HuH-7.5 (cell line): ENCODE results near the gene TWSG1.
"Not testable (repeated sequence)": the region's sequence is repeated elsewhere in the genome, so short reads cannot be mapped to it uniquely, and the experiment has no call there.

Experiments
- DNase-seq: peaks from one replicate; pipeline ENCODE4 v3.0.0; 2011; ENCODE audit warnings: low spot score

TWSG1 gene

GRCh38 chr18:9335697-9336045 lies 1.1 kb downstream of the TWSG1 start:
- DNase-seq, result no peak

DNA sequence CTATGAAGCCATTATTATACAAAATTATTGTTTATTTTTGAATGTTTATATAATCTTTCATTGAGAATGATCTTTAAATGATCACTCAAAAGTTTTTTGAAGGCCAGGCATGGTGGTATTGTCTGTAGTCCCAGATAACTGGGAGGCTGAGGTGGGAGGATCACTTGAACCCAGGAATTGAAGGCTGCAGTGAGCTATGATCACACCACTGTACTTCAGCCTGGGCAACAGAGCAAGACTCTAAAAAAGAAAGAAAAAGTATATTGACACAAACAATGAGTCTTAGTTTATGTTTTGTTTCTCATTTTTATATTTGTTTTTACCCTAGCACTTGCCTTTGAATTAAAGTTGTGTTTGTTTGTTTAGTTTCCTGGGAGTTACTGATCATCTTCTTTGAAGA lies 2.3 kb downstream of the TWSG1 start:
- no peak for DNase-seq

GRCh38 chr18:9337873-9338272 lies 3.3 kb downstream of the TWSG1 start:
- no peak for DNase-seq

GRCh38 chr18:9340472-9340871 lies 5.9 kb downstream of the TWSG1 start:
- DNase-seq, result no peak

DNA sequence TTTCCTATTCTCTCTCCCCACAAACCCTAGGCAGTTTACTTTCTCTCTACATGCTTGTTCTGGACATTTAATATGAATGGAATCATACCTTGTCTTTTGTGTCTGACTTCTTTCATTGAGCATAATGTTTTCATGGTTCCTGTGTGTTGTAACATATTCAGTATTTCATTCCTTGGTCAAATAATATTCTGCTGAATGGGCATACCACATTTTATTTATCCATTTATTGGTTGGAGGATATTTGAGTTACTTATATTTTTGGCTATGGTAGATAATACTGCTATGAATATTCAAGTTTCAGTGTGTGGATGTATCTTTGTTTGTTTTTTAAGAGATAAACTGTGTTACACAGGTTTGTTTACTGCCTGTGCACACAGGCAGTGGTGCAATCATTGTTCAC lies 9.0 kb downstream of the TWSG1 start:
- DNase-seq, result no peak

DNA sequence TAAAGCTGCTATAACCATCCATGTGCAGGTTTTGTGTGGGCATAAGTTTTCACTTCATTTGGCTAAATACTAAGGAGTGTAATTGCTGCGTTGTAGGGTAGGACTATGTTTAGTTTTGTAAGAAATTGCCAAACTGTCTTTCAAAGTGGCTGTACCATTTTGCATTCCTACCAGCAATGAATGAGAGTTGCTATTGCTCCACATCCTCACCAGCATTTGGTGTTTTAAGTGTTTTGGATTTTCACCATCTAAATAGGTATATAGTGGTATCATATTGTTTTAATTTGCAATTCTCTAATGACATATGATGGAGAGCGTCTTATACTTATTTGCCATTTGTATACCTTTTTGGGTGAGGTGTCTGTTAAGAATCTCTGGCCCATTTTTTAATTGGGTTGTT lies 12.2 kb downstream of the TWSG1 start:
- no peak for DNase-seq

GRCh38 chr18:9348079-9348671 lies 13.6 kb downstream of the TWSG1 start:
- no peak for DNase-seq

DNA sequence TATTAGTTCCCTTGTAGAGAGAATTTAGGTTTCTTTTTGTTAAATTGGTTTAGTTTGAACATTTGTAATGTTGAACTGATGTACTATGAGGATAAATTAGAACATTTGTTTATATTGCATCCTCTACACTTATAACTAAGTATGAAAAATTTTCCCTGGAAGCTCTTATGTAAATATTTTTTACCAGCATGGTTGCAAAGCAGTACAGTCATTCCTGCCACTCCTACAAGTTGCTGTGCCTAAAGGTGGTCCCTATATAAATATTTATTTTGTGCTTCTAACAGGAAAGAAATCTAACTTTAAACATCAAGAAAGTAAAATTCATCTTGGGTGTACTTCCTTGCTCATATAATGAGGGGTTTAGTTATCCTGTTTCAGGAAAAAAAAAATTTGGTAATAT lies 14.2 kb downstream of the TWSG1 start:
- no peak for DNase-seq

- DNase-seq, result no peak
These were observed 19.0 kb downstream of the TWSG1 start for GRCh38 chr18:9353596-9353995.

DNA sequence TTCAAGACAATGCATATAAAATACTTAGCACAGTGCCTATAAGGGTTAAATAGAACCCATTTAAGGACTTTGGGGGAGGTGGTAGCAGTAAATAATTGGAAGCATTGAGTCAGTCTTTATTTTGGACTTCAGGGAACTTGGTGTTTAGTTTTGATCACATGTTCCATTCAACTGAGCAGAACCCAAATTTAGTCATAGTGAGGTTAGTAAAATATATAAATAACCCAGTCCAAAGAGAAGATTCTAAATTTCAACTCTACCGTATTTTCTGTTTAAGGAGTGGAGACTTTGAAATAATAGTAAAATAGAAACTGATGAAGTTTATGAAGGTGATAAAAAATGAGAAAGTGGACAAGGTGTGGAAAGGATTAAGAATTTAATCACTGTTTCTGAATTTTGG lies 19.7 kb downstream of the TWSG1 start:
- no peak for DNase-seq

DNA sequence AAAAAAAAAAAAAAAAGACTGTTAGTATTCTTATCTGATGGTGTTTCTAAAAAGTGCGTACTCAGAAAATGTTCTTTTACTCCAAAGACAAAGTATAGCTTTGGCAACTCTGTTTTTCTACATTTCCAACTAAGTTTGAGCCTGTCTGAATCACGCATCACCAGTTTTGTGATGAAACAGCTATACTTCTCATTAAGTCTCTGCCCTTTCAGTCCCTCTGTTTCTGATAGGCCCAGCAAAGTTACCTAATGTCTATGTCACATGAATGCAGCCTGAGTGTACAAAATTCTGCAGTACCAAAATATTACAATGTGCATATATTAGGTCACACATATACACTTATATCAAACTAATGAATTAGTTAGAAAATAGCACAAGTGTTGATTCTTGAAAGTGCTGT lies 22.4 kb downstream of the TWSG1 start:
- DNase-seq, result no peak

DNA sequence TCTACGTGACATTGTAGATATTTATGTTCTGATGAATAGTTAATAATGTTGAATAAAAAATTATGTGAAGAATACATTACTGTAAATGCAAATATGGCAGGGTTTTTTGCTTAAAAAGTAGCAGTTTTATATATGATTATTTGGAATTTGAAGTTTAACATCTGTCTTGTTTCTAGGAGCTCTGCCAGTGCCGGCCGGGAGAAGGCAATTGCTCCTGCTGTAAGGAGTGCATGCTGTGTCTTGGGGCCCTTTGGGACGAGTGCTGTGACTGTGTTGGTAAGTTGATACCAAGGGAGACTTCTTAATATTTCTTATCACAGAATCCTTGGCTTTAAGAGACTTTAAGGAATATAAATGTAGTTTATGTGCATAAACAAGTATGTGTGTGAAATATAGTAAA lies 25.2 kb downstream of the TWSG1 start:
- DNase-seq, result no peak

- DNase-seq, result no peak
These were observed 26.6 kb downstream of the TWSG1 start for GRCh38 chr18:9361191-9361590.

- DNase-seq, result no peak
These were observed 28.3 kb downstream of the TWSG1 start for GRCh38 chr18:9362869-9363268.

GRCh38 chr18:9364242-9364641 lies 29.7 kb downstream of the TWSG1 start:
- no peak for DNase-seq

GRCh38 chr18:9365406-9365805 lies 30.8 kb downstream of the TWSG1 start:
- DNase-seq, result no peak

DNA sequence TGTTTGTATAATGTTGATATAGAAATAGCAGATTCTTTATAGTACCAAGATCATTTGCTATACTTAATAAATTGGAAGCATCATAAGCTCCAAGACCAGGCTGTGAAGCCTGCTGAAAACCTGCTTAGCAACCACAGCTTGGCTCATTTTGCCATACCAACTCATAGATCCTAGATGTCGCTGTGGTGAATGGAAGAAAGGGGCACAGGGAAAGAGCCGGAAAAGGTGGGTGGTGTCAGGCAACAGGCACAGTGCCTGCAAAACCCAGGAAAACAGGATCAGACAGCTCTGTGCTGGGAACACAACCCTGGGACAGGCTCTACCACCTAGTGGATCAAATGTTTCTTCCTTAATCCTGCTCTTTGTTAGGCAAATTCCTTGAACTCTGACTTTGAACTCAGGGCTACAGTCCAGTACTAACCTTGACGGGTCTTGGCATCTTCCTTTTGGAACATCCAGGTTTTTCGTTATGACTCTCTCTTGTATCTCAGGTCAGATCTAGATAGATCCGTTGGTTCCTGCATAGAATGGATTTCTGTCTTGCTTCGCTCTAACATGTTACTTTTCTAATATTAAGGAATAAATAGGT lies 31.6 kb downstream of the TWSG1 start:
- DNase-seq, result peak; percentile 13

DNA sequence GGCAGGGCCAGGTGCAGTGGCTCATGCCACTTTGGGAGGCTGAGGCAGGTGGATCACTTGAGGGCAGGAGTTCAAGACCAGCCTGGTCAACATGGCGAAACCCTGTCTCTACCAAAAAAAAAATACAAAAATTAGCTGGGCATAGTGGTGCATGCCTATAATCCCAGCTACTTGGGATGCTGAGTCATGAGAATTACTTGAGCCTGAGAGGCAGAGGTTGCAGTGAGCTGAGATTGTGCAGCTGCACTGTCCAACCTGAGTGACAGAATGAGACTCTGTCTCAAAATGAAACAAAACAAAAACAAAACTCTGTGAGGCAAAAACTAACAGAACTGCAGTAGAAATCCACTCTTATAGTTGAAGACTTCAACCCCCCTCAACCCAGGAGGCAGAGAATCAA lies 38.7 kb downstream of the TWSG1 start:
- DNase-seq, result not testable (repeated sequence)

DNA sequence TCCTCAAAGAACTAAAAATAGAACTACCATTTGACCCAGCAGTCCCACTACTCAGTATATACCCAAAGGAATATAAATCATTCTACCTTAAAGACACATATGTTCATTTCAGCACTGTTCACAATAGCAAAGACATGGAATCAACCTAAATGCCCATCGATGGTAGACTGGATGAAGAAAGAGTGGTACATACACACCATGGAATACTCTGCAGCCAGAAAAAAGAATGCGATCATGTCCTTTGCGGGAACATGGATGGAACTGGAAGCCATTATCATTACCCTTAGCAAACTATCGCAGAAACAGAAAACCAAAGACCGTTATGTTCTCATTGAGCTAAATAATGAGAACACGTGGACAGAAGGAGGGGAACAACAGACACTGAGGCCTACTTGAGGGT lies 44.5 kb downstream of the TWSG1 start:
- no peak for DNase-seq

DNA sequence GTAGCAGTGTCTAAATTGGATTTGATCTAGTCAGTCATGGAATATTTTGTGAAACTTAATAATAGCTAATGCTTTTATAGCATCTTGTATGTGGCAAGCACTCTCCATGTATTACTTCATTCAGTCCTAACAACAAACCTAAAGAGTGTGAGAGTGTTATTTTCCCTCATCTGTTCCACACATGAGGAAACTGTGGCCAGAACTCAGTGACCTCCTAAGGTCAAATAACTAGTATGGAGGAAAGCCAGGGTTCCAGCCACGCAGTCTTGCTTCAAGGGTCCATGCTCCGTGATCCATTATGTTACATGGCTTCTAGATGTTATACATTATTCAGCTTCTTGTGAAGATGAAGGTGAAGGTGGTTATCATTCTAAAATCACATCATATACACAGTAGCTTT lies 45.5 kb downstream of the TWSG1 start:
- no peak for DNase-seq

GRCh38 chr18:9380621-9381395 lies 46.2 kb downstream of the TWSG1 start:
- DNase-seq, result no peak

DNA sequence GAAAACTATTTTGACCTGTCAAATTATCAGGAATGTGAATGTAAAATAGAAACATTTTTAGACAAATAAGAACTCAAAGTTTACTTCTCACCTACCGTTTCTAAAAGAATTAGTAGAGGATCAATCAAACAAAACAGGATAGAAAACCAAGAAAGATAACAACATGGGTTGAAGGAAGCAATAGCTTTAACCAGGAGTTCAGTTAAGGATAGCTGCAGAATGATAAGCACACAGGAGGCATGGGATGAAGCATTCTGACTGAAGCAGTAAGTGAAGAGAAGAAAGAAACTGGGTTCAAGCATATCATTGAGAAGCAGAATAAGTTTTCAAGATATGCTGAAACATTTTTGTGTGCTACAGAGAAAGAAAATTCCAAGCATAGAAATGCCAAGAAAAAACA lies 52.3 kb downstream of the TWSG1 start:
- no peak for DNase-seq

DNA sequence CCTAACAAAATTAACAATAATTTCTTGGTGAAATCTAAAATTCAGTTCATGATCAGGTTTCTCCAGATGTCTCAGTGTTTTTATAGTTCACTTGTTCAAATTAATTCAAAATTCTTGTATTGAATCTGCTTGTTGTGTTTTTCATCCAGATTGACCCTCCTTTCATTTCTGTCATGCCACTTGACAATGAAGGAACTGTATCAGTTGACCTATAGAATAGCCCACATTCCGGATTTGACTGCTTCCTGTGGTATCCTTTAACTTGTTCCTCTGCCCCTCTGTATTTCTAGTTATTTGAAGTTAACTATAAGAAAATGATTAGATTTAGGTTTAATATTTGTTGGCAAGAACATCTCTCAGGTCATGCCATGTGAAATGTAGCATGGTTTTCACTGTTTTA lies 53.3 kb downstream of the TWSG1 start:
- no peak for DNase-seq

- DNase-seq, result no peak
These were observed 55.1 kb downstream of the TWSG1 start for GRCh38 chr18:9389706-9390105.
